GM18511 (cell line): ENCODE measurements around the gene TOX2.

Source experiments
- ATAC-seq: cut with Tn5 transposase; IDR thresholded peaks from one replicate; pipeline ENCODE4 v1.9.1; 2021; ENCODE audit warnings: mild to moderate bottlenecking, moderate library complexity; ENCODE audit not compliant: unreplicated experiment

The TOX2 gene

DNA sequence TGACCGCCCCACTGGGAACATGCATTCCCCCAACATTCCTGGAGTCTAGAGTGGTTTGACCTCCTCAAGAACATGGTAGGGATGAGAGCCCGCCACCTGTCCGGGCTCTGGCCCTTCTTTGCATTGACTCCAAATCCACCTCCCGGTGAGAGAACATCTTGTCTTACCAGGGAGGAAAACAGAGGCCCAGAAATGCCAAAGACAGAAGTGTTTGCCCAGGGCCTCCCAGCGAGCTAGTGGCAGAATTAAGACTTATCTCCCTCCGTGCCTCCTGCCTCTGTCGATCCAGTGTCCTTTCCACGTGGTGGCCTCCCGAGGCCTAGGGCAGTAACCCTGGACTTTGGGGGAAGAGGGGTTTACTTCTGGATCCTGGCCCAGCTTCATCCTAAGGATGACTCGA is 137.5 kb downstream of the TOX2 start:
- ATAC-seq, result no peak

- no peak for ATAC-seq
These were observed 138.4 kb downstream of the TOX2 start for GRCh38 chr20:44053046-44053445.

- ATAC-seq, result no peak
These were observed 139.5 kb downstream of the TOX2 start for GRCh38 chr20:44054118-44054517.

DNA sequence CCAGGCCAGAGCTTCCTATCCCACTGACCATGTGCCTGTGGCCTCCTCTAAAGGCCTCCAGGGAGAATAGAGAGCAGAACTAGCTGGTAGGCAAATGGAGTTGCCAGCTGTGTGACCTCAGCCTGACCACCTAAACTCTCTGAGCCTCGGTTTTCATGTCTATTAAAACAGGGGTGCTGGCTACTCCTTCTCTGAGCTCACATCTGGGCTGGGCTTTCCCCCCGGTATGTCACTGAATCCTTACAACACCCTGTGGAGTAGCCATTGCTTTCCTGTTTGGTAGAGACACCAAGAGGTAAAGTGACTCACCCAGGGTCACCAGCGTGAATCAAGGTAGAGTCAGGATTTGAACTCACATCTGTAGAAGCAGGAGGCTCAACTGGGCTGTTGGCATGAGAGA is 140.2 kb downstream of the TOX2 start:
- ATAC-seq, result no peak

GRCh38 chr20:44056010-44056698 is 141.5 kb downstream of the TOX2 start:
- no peak for ATAC-seq

DNA sequence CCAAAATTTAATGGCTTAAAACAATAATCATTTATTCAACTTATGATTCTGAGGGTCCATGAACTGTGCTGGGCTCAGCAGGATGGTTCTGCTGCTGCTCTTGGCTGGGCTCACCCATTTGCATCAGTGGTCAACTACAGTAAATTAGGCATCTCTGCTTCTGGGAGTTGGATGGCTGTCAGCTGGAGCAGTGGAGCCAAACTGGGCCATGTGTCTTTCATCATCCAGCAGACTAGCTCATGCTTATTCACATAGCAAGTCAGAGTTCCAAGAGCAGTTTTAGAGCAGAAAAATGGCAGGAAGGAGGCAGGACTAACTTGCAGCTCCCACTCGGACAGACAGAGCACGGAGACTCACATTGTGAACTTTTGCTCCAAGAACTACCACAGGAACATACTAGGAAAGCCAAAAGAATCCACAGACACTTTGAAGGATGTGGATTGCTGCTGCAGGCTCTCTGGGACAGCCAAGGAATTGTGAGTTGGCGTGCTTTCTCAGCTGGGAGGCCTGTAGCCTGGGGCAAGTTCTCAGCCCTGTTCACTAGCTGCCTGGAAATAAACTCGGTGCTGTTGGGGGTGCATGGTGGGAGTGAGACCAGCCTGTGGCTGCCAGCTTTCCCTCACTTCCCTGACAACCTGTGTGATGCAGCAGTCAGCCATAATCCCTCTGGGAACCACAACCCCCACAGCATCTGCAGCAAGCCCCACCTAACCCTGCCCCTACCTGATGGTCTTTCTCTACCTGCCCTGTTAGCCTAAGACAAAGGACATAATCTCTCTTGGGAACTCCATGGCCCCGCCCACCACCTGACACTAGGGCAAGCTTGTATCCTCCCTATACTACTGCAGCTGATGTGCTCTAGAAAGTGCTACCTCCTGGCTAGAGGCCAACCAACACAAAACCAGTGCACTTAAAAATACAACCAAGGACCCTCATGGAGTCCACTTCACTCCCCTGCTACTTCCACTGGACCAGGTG is 143.3 kb downstream of the TOX2 start:
- ATAC-seq, result no peak

DNA sequence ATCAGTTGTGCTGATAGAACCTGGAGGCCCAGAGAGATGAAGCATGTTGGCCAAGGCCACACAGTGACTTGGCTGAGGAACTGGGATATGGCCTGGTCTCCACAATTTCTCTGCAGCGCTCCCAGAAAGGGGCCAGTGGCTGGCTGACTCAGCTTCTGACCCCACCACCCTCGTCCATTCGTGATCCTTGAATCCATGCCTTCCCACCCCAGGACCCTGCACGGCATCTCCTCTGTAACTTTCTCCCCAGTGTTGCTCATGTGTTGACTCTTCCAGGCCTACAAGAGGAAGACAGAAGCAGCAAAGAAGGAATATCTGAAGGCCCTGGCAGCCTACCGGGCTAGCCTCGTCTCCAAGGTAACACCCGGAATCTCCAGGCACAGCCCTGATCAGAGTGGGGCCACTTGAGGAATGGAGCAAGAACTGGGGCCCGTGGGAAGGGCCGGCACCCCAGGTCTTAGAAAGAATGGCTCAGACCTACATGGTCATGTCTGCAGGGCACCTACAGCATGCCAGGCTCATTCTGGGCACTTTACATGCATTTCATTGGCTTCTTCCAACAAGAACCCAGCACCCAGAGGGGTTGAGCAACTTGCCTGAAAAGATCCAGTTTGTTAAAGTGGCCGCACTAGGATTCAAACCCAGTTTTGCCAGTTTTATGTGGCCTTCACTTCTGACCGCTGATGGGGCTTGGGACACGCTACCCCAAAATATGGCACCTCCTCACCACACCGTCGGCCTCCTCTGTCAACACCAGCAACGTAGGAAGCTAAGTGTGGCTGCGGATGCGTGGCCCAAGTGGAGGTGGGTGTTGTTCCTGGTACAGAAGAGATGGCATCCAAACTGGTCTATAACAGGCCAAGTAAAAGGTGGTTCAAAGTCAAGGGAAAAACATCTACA is 150.1 kb downstream of the TOX2 start:
- ATAC-seq, result no peak

- no peak for ATAC-seq
These were observed 151.0 kb downstream of the TOX2 start for GRCh38 chr20:44065401-44066340.

GRCh38 chr20:44066645-44067606 is 152.3 kb downstream of the TOX2 start:
- no peak for ATAC-seq

DNA sequence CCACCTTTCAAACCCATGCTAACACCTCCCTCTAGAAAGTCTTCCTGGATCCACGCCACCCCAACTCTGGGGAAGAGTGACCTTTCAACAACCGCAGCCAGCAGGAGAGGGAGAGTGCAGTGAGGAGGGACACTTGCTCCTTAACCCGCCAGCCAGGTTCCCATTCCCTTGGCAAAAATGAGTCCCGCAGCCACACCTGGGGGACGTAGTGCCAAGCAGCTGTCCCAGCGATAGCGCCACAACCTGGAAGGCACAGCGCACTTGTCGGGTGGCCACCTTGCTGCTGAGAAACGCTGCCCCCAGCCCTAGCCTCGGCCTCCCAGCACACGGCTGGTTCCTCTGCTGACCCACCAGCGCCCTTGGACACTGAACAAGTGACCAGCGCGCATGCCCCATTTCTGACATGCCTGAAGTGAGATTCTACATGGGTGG is 153.0 kb downstream of the TOX2 start:
- ATAC-seq, result no peak

- peak; percentile 4 for ATAC-seq
These were observed 153.9 kb downstream of the TOX2 start for GRCh38 chr20:44068316-44069201.

GRCh38 chr20:44069203-44070011 is 154.8 kb downstream of the TOX2 start:
- peak; percentile 68 for ATAC-seq

DNA sequence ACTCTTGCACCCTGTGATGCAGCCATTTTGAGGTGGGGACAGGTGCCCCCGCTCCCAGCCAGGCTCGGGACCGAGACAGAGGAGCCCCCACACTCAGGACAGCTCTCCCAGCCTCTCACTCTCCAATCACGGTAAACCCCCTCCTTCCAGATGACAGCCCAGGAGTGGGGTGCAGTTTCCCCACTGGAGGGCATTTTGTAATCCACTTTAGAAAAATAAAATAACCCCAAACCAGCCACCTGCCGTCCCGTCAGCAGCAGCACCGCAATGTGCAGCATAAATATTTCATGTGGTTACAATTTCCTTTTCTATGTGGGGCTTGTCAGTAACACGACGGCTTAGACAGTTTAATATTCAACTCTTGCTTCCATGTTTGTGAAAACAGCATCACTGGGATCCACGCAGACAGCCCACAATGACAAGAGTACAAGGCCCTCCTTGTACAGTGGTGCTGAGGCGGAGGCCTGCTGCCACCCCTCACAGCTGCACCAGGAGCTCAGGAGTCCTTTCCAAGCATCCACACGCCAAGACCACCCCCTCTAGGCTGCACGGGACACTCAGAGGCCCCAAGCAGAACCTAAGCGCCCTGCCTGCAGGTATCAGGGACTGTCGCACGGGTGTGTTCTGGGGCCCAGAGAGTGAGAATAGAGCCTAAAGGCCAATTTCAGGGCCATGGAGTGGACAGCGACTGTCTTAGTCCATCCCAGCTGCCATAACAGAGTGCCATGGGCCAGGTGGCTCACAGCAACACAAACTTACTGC is 155.7 kb downstream of the TOX2 start:
- ATAC-seq, result no peak

DNA sequence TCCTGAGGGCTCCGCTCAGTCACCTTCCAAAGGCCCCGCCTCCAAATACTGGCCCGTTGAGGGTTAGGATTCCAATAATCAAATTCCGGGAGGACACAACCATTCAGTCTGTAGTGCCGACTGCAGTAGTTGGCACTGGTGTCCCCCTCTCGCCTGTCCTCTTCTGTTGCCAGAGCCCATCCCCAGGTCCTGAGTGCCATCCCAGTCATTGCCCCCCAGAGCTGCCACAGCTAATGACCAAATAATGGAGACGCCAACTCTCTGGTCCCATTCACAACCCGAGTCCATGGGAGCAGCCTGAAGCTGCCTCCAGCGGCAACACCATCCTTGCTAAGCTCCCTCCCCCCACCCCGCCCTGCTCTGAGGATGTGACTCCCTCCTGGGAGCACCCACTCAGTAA is 156.4 kb downstream of the TOX2 start:
- ATAC-seq, result no peak

- no peak for ATAC-seq
These were observed 157.0 kb downstream of the TOX2 start for GRCh38 chr20:44071526-44072111.

DNA sequence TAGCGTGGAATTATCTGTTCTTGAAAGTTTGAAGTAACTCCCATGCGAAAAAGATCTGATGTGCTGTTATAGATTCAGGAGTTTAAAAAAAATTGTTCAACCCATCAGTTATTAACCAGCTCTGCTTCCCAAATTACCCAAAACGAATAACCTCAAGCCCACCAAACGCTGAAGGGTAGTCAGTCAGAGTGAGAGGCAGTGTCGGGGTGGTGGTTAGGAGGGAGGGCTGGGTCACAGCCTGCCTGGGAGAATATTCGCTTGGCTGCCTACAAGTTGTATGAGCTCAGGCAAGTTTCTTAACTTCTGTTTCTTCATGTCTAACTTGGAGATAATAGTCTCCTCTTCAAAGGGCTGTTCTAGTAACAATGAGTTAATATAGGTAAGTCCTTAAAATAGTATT is 157.7 kb downstream of the TOX2 start:
- ATAC-seq, result peak; percentile 48
